MCF 10A (cell line): ENCODE data around the gene RAD18. TPM values are rescaled to one million over a fixed set of nuclear protein-coding genes. Genes with fewer than 3 reads are reported as not detected.

Experiments
- BruUV-seq: library from RNA; stranded (reverse); fragments of 400-500 nt; replicated peaks from 2 replicates; lab custom pipeline; 2021; lab: Mats Ljungman, UMichigan
- CTCF ChIA-PET: fragments of 300-600 bp; sonication (Branson Sonifier 250); formaldehyde crosslinking; extraction: SDS; loops from one replicate; lab custom pipeline; 2021; ENCODE audit warnings: antibody characterized with exemption, inconsistent platforms; lab: Yijun Ruan, JAX
- POLR2A ChIA-PET: fragments of 300-600, 350-650 bp; sonication (Branson Sonifier 250); formaldehyde crosslinking; extraction: SDS; loops from one replicate; lab custom pipeline; 2020; ENCODE audit warnings: antibody characterized with exemption, inconsistent platforms; lab: Yijun Ruan, JAX
- DNase-seq: peaks from one replicate; pipeline ENCODE4 v3.0.0-alpha.2; 2018; ENCODE audit not compliant: unreplicated experiment
- H3K27ac Mint-ChIP-seq: one replicate; pipeline ENCODE4 v1.8.0; 2022; ENCODE audit warnings: mild to moderate bottlenecking, low read depth, mixed read lengths; ENCODE audit not compliant: unreplicated experiment
- H3K27me3 Mint-ChIP-seq: one replicate; pipeline ENCODE4 v1.8.0; 2022; ENCODE audit warnings: mixed read lengths; ENCODE audit not compliant: insufficient read depth, unreplicated experiment
- H3K36me3 Mint-ChIP-seq: one replicate; pipeline ENCODE4 v1.8.0; 2022; ENCODE audit warnings: mild to moderate bottlenecking, moderate library complexity, mixed read lengths; ENCODE audit not compliant: insufficient read depth, unreplicated experiment
- H3K4me1 Mint-ChIP-seq: one replicate; pipeline ENCODE4 v1.8.0; 2022; ENCODE audit warnings: mixed read lengths; ENCODE audit not compliant: insufficient read depth, unreplicated experiment
- H3K4me3 Mint-ChIP-seq: one replicate; pipeline ENCODE4 v1.8.0; 2022; ENCODE audit warnings: mild to moderate bottlenecking, moderate library complexity, mixed read lengths; ENCODE audit not compliant: unreplicated experiment
- H3K9me3 Mint-ChIP-seq: one replicate; pipeline ENCODE4 v1.8.0; 2022; ENCODE audit warnings: mixed read lengths; ENCODE audit not compliant: unreplicated experiment
- CTCF ChIP-seq: fragments of 200-600 bp; IDR thresholded peaks from one replicate; pipeline ENCODE4 v1.8.0; 2022; ENCODE audit warnings: antibody characterized with exemption, mild to moderate bottlenecking; ENCODE audit not compliant: unreplicated experiment
- intact Hi-C: fragments of 100-400 bp; cut with micrococcal nuclease; formaldehyde crosslinking; loops from 2 replicates; pipeline ENCODE4 v1.14.1; 2022
- total RNA-seq: library from RNA; stranded (reverse); gene quantifications from 2 replicates; pipeline ENCODE4 v1.2.3, GENCODE V29; 2022

RAD18 gene
- total RNA-seq, 1 experiment from 2014 or later = 29.1 TPM

DNA sequence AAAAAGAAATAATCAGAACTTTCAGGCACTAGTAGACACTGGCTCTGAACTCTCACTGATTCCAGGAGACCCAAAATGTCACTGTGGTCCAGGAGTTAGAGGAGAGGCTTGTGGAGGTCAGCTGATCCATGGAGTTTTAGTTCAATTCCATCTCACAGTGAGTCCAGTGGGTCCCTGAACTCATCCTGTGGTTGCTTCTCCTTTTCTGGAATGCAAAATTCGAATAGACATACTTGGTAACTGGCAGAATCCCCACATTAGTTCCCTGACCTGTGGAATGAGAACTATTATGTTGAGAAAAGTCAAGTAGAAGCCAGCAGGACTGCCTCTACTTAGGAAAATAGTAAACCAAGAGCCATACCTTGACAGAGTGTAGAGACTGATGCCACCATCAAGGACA is 106.6 kb downstream of the RAD18 start:
- ChIA-PET POLR2A (no interaction called here), CTCF (interaction anchor here (0.6 to 1.4 kb wide), 2 partner anchors 46 to 192 kb away, joined by 3 read pairs; no protein-coding TSS in a partner anchor)
- no peak overlapping the region for H3K27ac Mint-ChIP-seq
- no peak overlapping the region for H3K4me3 Mint-ChIP-seq
- DNase-seq = no peak
- peaks cover 8% of the 10 kb centered on the region for H3K4me1 Mint-ChIP-seq
- no TSS peak for BruUV-seq
- no peak for TF ChIP-seq CTCF
- H3K36me3 Mint-ChIP-seq = peaks cover 8% of the 10 kb centered on the region
- no peaks in the 10 kb centered on the region for H3K9me3 Mint-ChIP-seq
- no peaks in the 10 kb centered on the region for H3K27me3 Mint-ChIP-seq
- intact Hi-C loops = no loop called here

DNA sequence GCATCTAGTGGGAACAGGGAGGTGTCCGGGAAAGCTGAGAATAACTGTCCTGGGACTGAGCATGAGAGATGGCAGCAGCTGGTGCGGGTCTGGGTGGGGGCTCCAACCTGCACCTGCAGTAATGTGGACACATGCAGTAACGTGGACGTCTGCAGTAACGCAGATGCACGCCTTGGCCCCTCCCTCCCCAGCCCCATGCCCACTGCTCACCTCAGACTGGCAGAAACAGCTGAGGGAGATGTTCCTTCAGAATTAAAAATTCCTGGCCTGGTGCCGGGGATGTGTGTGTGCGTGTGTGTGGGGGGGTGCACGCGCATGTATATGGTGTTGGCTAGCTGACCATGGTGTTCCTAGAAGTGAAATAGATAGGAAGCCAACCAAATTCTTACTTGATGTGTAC is 107.2 kb downstream of the RAD18 start:
- peaks cover 8% of the 10 kb centered on the region for H3K36me3 Mint-ChIP-seq
- H3K9me3 Mint-ChIP-seq = no peaks in the 10 kb centered on the region
- no peak overlapping the region for H3K27ac Mint-ChIP-seq
- H3K4me1 Mint-ChIP-seq = peaks cover 14% of the 10 kb centered on the region
- DNase-seq = no peak
- intact Hi-C loops = no loop called here
- ChIA-PET CTCF (interaction anchor here (0.6 to 1.4 kb wide), 3 partner anchors 39 to 192 kb away, joined by 3 to 4 read pairs (median 3); no protein-coding TSS in a partner anchor), POLR2A (no interaction called here)
- no peak overlapping the region for H3K4me3 Mint-ChIP-seq
- BruUV-seq = no TSS peak
- no peak for TF ChIP-seq CTCF
- no peaks in the 10 kb centered on the region for H3K27me3 Mint-ChIP-seq

DNA sequence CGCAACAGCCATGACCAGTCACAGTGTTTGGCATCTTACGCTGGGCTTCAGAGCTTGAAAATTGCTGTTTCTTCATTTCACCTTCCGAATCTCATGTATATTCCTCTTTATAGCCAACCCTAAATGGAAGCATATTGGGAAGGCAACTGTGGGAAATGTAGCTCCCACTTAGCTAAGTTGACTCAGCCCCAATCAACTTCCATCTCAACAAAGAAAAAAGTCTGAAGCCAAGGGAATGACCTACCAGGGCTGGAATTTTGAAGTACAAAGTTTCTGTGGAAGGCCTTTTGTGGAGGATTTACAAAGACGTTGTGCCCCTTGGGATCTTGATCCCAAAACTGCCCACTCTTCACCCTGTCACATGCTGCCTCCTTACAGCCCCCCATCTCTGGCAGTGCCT is 108.6 kb downstream of the RAD18 start:
- no peaks in the 10 kb centered on the region for H3K27me3 Mint-ChIP-seq
- intact Hi-C loops = no loop called here
- no peak overlapping the region for H3K27ac Mint-ChIP-seq
- H3K36me3 Mint-ChIP-seq = peaks cover 8% of the 10 kb centered on the region
- ChIA-PET POLR2A (interaction anchor here (0.6 kb wide), 1 partner anchor 42 kb away, joined by 3 read pairs; no protein-coding TSS in a partner anchor), CTCF (no interaction called here)
- no peak for DNase-seq
- no peak overlapping the region for H3K4me3 Mint-ChIP-seq
- peaks cover 14% of the 10 kb centered on the region for H3K4me1 Mint-ChIP-seq
- H3K9me3 Mint-ChIP-seq = no peaks in the 10 kb centered on the region
- BruUV-seq = no TSS peak
- no peak for TF ChIP-seq CTCF

GRCh38 chr3:8853081-8853480 is 110.2 kb downstream of the RAD18 start:
- no peak for TF ChIP-seq CTCF
- ChIA-PET POLR2A (no interaction called here), CTCF (no interaction called here)
- DNase-seq = no peak
- H3K9me3 Mint-ChIP-seq = no peaks in the 10 kb centered on the region
- BruUV-seq = no TSS peak
- peak overlapping the region; percentile 16 for H3K27ac Mint-ChIP-seq
- intact Hi-C loops = no loop called here
- H3K4me3 Mint-ChIP-seq = no peak overlapping the region
- no peaks in the 10 kb centered on the region for H3K27me3 Mint-ChIP-seq
- peaks cover 14% of the 10 kb centered on the region for H3K4me1 Mint-ChIP-seq
- peaks cover 8% of the 10 kb centered on the region for H3K36me3 Mint-ChIP-seq
